HepG2 (cell line): Measurements from ENCODE around the gene AARS1. TPM values are rescaled to one million over a fixed set of nuclear protein-coding genes. Genes with fewer than 3 reads are reported as not detected.
A peak's percentile ranks its signal among the peaks of the same experiment; 100 is the strongest.

ENCODE experiments used
- CCDC6 ChIP-seq: sonication (generic); formaldehyde crosslinking; IDR thresholded peaks from 2 replicates; pipeline ENCODE4 v1.8.1; 2022; ENCODE audit warnings: mild to moderate bottlenecking, missing genetic modification reagents, moderate library complexity
- EEA1 ChIP-seq: sonication (generic); formaldehyde crosslinking; IDR thresholded peaks from 2 replicates; pipeline ENCODE4 v1.5.1; 2020; ENCODE audit warnings: mild to moderate bottlenecking, missing genetic modification reagents, borderline replicate concordance
- ESRRA ChIP-seq: sonication (generic); formaldehyde crosslinking; IDR thresholded peaks from 2 replicates; pipeline ENCODE4 v1.5.1; 2020; ENCODE audit warnings: mild to moderate bottlenecking, low read depth, missing genetic modification reagents
- GATAD1 ChIP-seq: IDR thresholded peaks from 2 replicates; pipeline ENCODE4 v1.6.1; 2016; ENCODE audit warnings: missing genetic modification reagents, missing compliant biosample characterization
- HNF1A ChIP-seq, 2 experiments: sonication (generic) in 1 of 2; formaldehyde crosslinking in 1 of 2; IDR thresholded peaks; 2 replicates each; pipeline versions ENCODE4 v1.4.0 to v1.6.1; 2016 to 2020; ENCODE audit warnings: borderline replicate concordance in 1 of 2, low read depth in 1 of 2, mild to moderate bottlenecking in 1 of 2, missing genetic modification reagents in 1 of 2
- HOXA5 ChIP-seq: sonication (generic); formaldehyde crosslinking; IDR thresholded peaks from 2 replicates; pipeline ENCODE4 v1.4.0; 2020; ENCODE audit warnings: missing genetic modification reagents
- JUNB ChIP-seq: sonication (generic); formaldehyde crosslinking; IDR thresholded peaks from 2 replicates; pipeline ENCODE4 v1.8.0; 2022; ENCODE audit warnings: missing genetic modification reagents, mild to moderate bottlenecking, borderline replicate concordance
- KDM5B ChIP-seq: sonication (generic); formaldehyde crosslinking; IDR thresholded peaks from 2 replicates; pipeline ENCODE4 v1.4.0; 2020; ENCODE audit warnings: missing genetic modification reagents, mild to moderate bottlenecking, borderline replicate concordance
- MAFG ChIP-seq: sonication (generic); formaldehyde crosslinking; IDR thresholded peaks from 2 replicates; pipeline ENCODE4 v1.5.1; 2020; ENCODE audit warnings: mild to moderate bottlenecking, missing genetic modification reagents
- MAFK ChIP-seq, 2 experiments: IDR thresholded peaks in 1 of 2; conservative IDR thresholded peaks in 1 of 2; 2 replicates each; pipeline ENCODE4 v1.6.1; 2011; ENCODE audit warnings: improper control_type of control experiment in 2 of 2, low read length in 2 of 2
- MTF1 ChIP-seq: sonication (generic); formaldehyde crosslinking; IDR thresholded peaks from 2 replicates; pipeline ENCODE4 v1.5.0; 2020; ENCODE audit warnings: missing genetic modification reagents
- RBAK ChIP-seq: sonication (generic); formaldehyde crosslinking; IDR thresholded peaks from 2 replicates; pipeline ENCODE4 v1.5.1; 2020; ENCODE audit warnings: mild to moderate bottlenecking, missing genetic modification reagents
- RBFOX2 ChIP-seq: fragments of 200-400 bp; formaldehyde crosslinking; IDR thresholded peaks from 2 replicates; pipeline ENCODE4 v1.6.1; 2017; ENCODE audit warnings: low read depth, mild to moderate bottlenecking, low read length
- SCMH1 ChIP-seq: sonication (generic); formaldehyde crosslinking; IDR thresholded peaks from 2 replicates; pipeline ENCODE4 v1.9.0; 2021; ENCODE audit warnings: missing genetic modification reagents, mild to moderate bottlenecking, borderline replicate concordance
- THAP8 ChIP-seq: sonication (generic); formaldehyde crosslinking; IDR thresholded peaks from 2 replicates; pipeline ENCODE4 v1.5.1; 2020; ENCODE audit warnings: missing genetic modification reagents, mild to moderate bottlenecking, borderline replicate concordance
- YEATS2 ChIP-seq: sonication (generic); formaldehyde crosslinking; IDR thresholded peaks from 2 replicates; pipeline ENCODE4 v1.4.0; 2020; ENCODE audit warnings: missing genetic modification reagents, borderline replicate concordance
- YY1 ChIP-seq: IDR thresholded peaks from 2 replicates; pipeline ENCODE4 v1.6.1; 2011; ENCODE audit warnings: low read length, low read depth, moderate library complexity, mild to moderate bottlenecking; ENCODE audit not compliant: insufficient read depth, insufficient replicate concordance
- ZBTB38 ChIP-seq: sonication (generic); formaldehyde crosslinking; IDR thresholded peaks from 2 replicates; pipeline ENCODE4 v1.5.1; 2020; ENCODE audit warnings: mild to moderate bottlenecking, missing genetic modification reagents
- ZNF124 ChIP-seq: sonication (generic); formaldehyde crosslinking; IDR thresholded peaks from 2 replicates; pipeline ENCODE4 v1.4.0; 2020; ENCODE audit warnings: missing genetic modification reagents
- ZNF136 ChIP-seq: sonication (generic); formaldehyde crosslinking; IDR thresholded peaks from 2 replicates; pipeline ENCODE4 v1.8.1; 2022; ENCODE audit warnings: low read depth, mild to moderate bottlenecking, moderate library complexity, missing genetic modification reagents
- ZNF143 ChIP-seq: sonication (generic); formaldehyde crosslinking; IDR thresholded peaks from 2 replicates; pipeline ENCODE4 v1.4.0; 2020; ENCODE audit warnings: missing genetic modification reagents
- ZNF446 ChIP-seq: sonication (generic); formaldehyde crosslinking; IDR thresholded peaks from 2 replicates; pipeline ENCODE4 v1.5.0; 2020; ENCODE audit warnings: mild to moderate bottlenecking, missing genetic modification reagents
- ZNF510 ChIP-seq: sonication (generic); formaldehyde crosslinking; IDR thresholded peaks from 2 replicates; pipeline ENCODE4 v1.4.0; 2020; ENCODE audit warnings: low read depth, mild to moderate bottlenecking, missing genetic modification reagents
- ZNF790 ChIP-seq: sonication (generic); formaldehyde crosslinking; IDR thresholded peaks from 2 replicates; pipeline ENCODE4 v1.8.0; 2022; ENCODE audit warnings: missing genetic modification reagents, mild to moderate bottlenecking, borderline replicate concordance
- polyA plus RNA-seq, 8 experiments: library from polyadenylated mRNA; depleted of rRNA in 3 of 8; stranded (reverse) in 7 of 8; unstranded in 1 of 8; fragments of >200 nt; fragmentation: Illumina TruSeq in 4 of 8; extraction: Trizol in 4 of 8; gene quantifications; 2 replicates each; pipeline versions ENCODE4 v1.2.1 to v1.2.3, GENCODE V29; 2011 to 2016; ENCODE audit warnings: low read depth in 4 of 8, missing spikeins in 1 of 8, mixed read lengths in 1 of 8; ENCODE audit not compliant: insufficient read depth in 1 of 8
- total RNA-seq, 5 experiments: library from RNA; depleted of rRNA; stranded (reverse); fragments of >200 nt; fragmentation: Illumina TruSeq; extraction: Trizol; gene quantifications; 2 replicates each; pipeline ENCODE4 v1.2.3, GENCODE V29; 2016; ENCODE audit warnings: low read depth in 1 of 5
- TF ChIP-seq, protein P1 (sequence below): sonication (generic); formaldehyde crosslinking; IDR thresholded peaks from 2 replicates; pipeline ENCODE4 v1.8.1; 2023; ENCODE audit warnings: missing genetic modification reagents, mild to moderate bottlenecking, borderline replicate concordance

AARS1 gene
- total and polyA plus RNA-seq, 2 of the 13 experiments (the other 11 are each of a cell fraction or from before 2014, with no cell fraction given) = 107 to 132 TPM

- TF ChIP-seq THAP8 (CRISPR knock-in tag) (peak; percentile 61; the same call in 1 of the 2 replicates), GATAD1 (CRISPR knock-in tag) (0 out of 2 replicates have a peak, but pooled peaks have one; percentile 12), EEA1 (CRISPR knock-in tag) (no peak), ESRRA (CRISPR knock-in tag) (peak; percentile 21; the same call in 1 of the 2 replicates), YEATS2 (CRISPR knock-in tag) (no peak), MTF1 (CRISPR knock-in tag) (no peak), ZNF446 (no peak), YY1 (peak; percentile 23), RBFOX2 (peak; percentile 40; the same call in 1 of the 2 replicates), CCDC6 (CRISPR knock-in tag) (no peak), RBAK (CRISPR knock-in tag) (0 out of 2 replicates have a peak, but pooled peaks have one; percentile 30), HOXA5 (CRISPR knock-in tag) (no peak), HNF1A (IDR thresholded peaks at IDR 0.05; ENCODE audit: low read depth) (no peak), HNF1A (CRISPR knock-in tag; IDR thresholded peaks at IDR 0.05; ENCODE audit: borderline replicate concordance) (no peak), SCMH1 (no peak), MAFK (conservative IDR thresholded peaks at IDR 0.05 in 1 of 2, IDR thresholded peaks at IDR 0.05 in 1 of 2; ENCODE audit: low read length in 2 of 2) (no peak), ZNF790 (CRISPR knock-in tag) (no peak), JUNB (CRISPR knock-in tag) (no peak), KDM5B (CRISPR knock-in tag) (no peak), ZNF143 (0 out of 2 replicates have a peak, but pooled peaks have one; percentile 13), ZNF136 (CRISPR knock-in tag) (no peak), ZBTB38 (CRISPR knock-in tag) (no peak), ZNF510 (CRISPR knock-in tag) (no peak), MAFG (CRISPR knock-in tag) (no peak), ZNF124 (no peak)
- TF ChIP-seq, protein P1, sequence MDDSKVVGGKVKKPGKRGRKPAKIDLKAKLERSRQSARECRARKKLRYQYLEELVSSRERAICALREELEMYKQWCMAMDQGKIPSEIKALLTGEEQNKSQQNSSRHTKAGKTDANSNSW (CRISPR knock-in tag) = no peak
These were observed 35.8 kb downstream of the AARS1 start (continued) for GRCh38 chr16:70253291-70254106.
